Liver (tissue), 3 donors: ENCODE data around the gene CACNA1D.

Source experiments
- CTCF ChIP-seq: fragments of 150-350 bp; IDR thresholded peaks from 2 replicates; pipeline ENCODE4 v1.5.1; 2017; ENCODE audit warnings: improper control_type of control experiment, low read depth, low read length; ENCODE audit not compliant: missing input control
- EGR1 ChIP-seq, 2 donors: IDR thresholded peaks; 2 replicates each; pipeline ENCODE4 v1.6.1; 2016 to 2018; ENCODE audit warnings: antibody characterized with exemption in 2 of 2, low read depth in 2 of 2
- REST ChIP-seq: IDR thresholded peaks from 2 replicates; pipeline ENCODE4 v1.6.1; 2016; ENCODE audit warnings: antibody characterized with exemption, mild to moderate bottlenecking
- SP1 ChIP-seq: IDR thresholded peaks from 2 replicates; pipeline ENCODE4 v1.6.1; 2018; ENCODE audit warnings: antibody characterized with exemption, mild to moderate bottlenecking
- donor health status: healthy.
- donor health status: healthy.

- TF ChIP-seq CTCF, result no peak
- TF ChIP-seq SP1, result no peak
- no peak for TF ChIP-seq REST
- no peak for TF ChIP-seq EGR1 (IDR thresholded peaks at IDR 0.05; ENCODE audit: low read depth in 2 of 2)
Measured at GRCh38 chr3:53858096-53858741, 363.8 kb downstream of the CACNA1D start.
